A549 treated with dexamethasone at 1 μM for 4 hours (cell line): ENCODE measurements around the gene ABHD17B. TPM values are rescaled to one million over a fixed set of nuclear protein-coding genes. Genes with fewer than 3 reads are reported as not detected.

ENCODE experiments used
- total RNA-seq: library from RNA; stranded (reverse); fragments of 200-300 nt; extraction: Qiagen RNA extraction; gene quantifications from 5 replicates; pipeline ENCODE4 v1.2.3, GENCODE V29; 2022

ABHD17B gene
- 12.1 to 17.9 TPM (median 17.1 TPM) in 5 replicates for total RNA-seq

GRCh38 chr9:71911061-71911907 lies at the start of gene ABHD17B, which contains the start of gene C9orf85:
Gene ABHD17B (minus strand): TSS chr9:71911193. CDS start chr9:71875080, 36,113 bp downstream.
Gene C9orf85 (plus strand): TSS chr9:71911639. CDS start chr9:71911735, 96 bp downstream.

Other genes starting within 250 kb of the ABHD17B start
- 80.2 to 91.0 TPM (median 81.3 TPM) in 5 replicates for gene CEMIP2, start 142.7 kb downstream of the ABHD17B start, total RNA-seq
- 13.2 to 16.7 TPM (median 13.7 TPM) in 5 replicates for gene C9orf85, start 446 bp upstream of the ABHD17B start, total RNA-seq
- not detected in 5 replicates for gene C9orf57, start 149.4 kb upstream of the ABHD17B start, total RNA-seq
- 0.69 to 1.4 TPM (median 1.0 TPM) in 5 replicates for gene GDA, start 238.2 kb upstream of the ABHD17B start, total RNA-seq